HepG2 (cell line): ENCODE results near the gene MARCHF2. TPM values are rescaled to one million over a fixed set of nuclear protein-coding genes. Genes with fewer than 3 reads are reported as not detected.

Experiments
- FIP1L1 ChIP-seq: fragments of 200-400 bp; formaldehyde crosslinking; IDR thresholded peaks from 2 replicates; pipeline ENCODE4 v1.6.1; 2018; ENCODE audit warnings: low read depth, mild to moderate bottlenecking, low read length, moderate library complexity, borderline replicate concordance; ENCODE audit not compliant: insufficient read depth
- MIER3 ChIP-seq: IDR thresholded peaks from 2 replicates; pipeline ENCODE4 v1.6.1; 2016; ENCODE audit warnings: missing compliant biosample characterization, borderline replicate concordance
- NCOR1 ChIP-seq: fragments of 200-600 bp; sonication (generic); IDR thresholded peaks from 2 replicates; pipeline ENCODE4 v1.7.0; 2017; ENCODE audit warnings: antibody characterized with exemption, low read length, borderline replicate concordance
- NFYC ChIP-seq: IDR thresholded peaks from 2 replicates; pipeline ENCODE4 v1.6.1; 2016; ENCODE audit warnings: missing genetic modification reagents, missing compliant biosample characterization
- ONECUT2 ChIP-seq: sonication (generic); formaldehyde crosslinking; IDR thresholded peaks from 2 replicates; pipeline ENCODE4 v1.4.0; 2020; ENCODE audit warnings: missing genetic modification reagents
- ZNF337 ChIP-seq: sonication (generic); formaldehyde crosslinking; IDR thresholded peaks from 2 replicates; pipeline ENCODE4 v1.5.1; 2020; ENCODE audit warnings: missing genetic modification reagents, low read depth, mild to moderate bottlenecking, borderline replicate concordance
- ZNF468 ChIP-seq: sonication (generic); formaldehyde crosslinking; IDR thresholded peaks from 2 replicates; pipeline ENCODE4 v1.8.0; 2022; ENCODE audit warnings: mild to moderate bottlenecking, moderate library complexity, missing genetic modification reagents
- polyA plus RNA-seq, 8 experiments: library from polyadenylated mRNA; depleted of rRNA in 3 of 8; stranded (reverse) in 7 of 8; unstranded in 1 of 8; fragments of >200 nt; fragmentation: Illumina TruSeq in 4 of 8; extraction: Trizol in 4 of 8; gene quantifications; 2 replicates each; pipeline versions ENCODE4 v1.2.1 to v1.2.3, GENCODE V29; 2011 to 2016; ENCODE audit warnings: low read depth in 4 of 8, missing spikeins in 1 of 8, mixed read lengths in 1 of 8; ENCODE audit not compliant: insufficient read depth in 1 of 8
- total RNA-seq, 5 experiments: library from RNA; depleted of rRNA; stranded (reverse); fragments of >200 nt; fragmentation: Illumina TruSeq; extraction: Trizol; gene quantifications; 2 replicates each; pipeline ENCODE4 v1.2.3, GENCODE V29; 2016; ENCODE audit warnings: low read depth in 1 of 5
- TF ChIP-seq, protein P1 (sequence below), 2 experiments: sonication (generic) in 1 of 2; formaldehyde crosslinking in 1 of 2; IDR thresholded peaks; 2 replicates each; pipeline versions ENCODE4 v1.6.1 to v1.9.0; 2014 to 2022; ENCODE audit warnings: antibody characterized with exemption in 1 of 2, borderline replicate concordance in 1 of 2, inconsistent platforms in 1 of 2, low read depth in 1 of 2, missing genetic modification reagents in 1 of 2
- TF ChIP-seq, protein P2 (sequence below): sonication (generic); formaldehyde crosslinking; IDR thresholded peaks from 2 replicates; pipeline ENCODE4 v1.4.0; 2020; ENCODE audit warnings: missing genetic modification reagents
- TF ChIP-seq, protein P3 (sequence below): sonication (generic); formaldehyde crosslinking; IDR thresholded peaks from 2 replicates; pipeline ENCODE4 v1.4.0; 2020; ENCODE audit warnings: missing genetic modification reagents
- TF ChIP-seq, protein P4 (sequence below): sonication (generic); formaldehyde crosslinking; IDR thresholded peaks from 2 replicates; pipeline ENCODE4 v1.4.0; 2020; ENCODE audit warnings: missing genetic modification reagents

MARCHF2 gene
- total and polyA plus RNA-seq, 2 of the 13 experiments (the other 11 are each of a cell fraction or from before 2014, with no cell fraction given): 12.7 to 13.0 TPM

DNA sequence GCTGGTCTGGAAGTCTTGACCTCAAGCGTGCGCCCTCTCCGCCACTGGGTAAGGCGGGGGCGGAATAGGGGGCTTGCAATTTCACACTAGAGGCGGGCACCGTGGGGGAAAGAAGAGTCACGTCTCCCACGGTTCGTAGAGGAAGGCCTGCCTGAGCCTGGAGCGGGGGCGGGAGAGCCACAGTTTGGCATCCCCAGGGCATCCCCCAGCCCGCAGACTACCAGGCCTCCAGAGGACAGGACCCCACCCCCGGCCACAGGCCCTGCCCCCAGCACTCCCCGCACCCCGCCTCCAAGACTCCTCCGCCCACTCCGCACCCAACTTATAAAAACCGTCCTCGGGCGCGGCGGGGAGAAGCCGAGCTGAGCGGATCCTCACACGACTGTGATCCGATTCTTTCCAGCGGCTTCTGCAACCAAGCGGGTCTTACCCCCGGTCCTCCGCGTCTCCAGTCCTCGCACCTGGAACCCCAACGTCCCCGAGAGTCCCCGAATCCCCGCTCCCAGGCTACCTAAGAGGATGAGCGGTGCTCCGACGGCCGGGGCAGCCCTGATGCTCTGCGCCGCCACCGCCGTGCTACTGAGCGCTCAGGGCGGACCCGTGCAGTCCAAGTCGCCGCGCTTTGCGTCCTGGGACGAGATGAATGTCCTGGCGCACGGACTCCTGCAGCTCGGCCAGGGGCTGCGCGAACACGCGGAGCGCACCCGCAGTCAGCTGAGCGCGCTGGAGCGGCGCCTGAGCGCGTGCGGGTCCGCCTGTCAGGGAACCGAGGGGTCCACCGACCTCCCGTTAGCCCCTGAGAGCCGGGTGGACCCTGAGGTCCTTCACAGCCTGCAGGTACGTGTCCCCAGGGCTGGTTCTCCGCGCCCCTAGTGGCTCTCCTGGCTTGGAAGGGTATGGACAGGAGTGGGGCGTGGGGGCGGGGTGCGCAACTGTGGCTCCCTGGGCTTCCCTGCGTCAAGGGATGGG, 49.0 kb upstream of the MARCHF2 start, which contains the start of gene ANGPTL4 (continued):
- TF ChIP-seq, protein P1, sequence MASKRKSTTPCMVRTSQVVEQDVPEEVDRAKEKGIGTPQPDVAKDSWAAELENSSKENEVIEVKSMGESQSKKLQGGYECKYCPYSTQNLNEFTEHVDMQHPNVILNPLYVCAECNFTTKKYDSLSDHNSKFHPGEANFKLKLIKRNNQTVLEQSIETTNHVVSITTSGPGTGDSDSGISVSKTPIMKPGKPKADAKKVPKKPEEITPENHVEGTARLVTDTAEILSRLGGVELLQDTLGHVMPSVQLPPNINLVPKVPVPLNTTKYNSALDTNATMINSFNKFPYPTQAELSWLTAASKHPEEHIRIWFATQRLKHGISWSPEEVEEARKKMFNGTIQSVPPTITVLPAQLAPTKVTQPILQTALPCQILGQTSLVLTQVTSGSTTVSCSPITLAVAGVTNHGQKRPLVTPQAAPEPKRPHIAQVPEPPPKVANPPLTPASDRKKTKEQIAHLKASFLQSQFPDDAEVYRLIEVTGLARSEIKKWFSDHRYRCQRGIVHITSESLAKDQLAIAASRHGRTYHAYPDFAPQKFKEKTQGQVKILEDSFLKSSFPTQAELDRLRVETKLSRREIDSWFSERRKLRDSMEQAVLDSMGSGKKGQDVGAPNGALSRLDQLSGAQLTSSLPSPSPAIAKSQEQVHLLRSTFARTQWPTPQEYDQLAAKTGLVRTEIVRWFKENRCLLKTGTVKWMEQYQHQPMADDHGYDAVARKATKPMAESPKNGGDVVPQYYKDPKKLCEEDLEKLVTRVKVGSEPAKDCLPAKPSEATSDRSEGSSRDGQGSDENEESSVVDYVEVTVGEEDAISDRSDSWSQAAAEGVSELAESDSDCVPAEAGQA (IDR thresholded peaks at IDR 0.05; ENCODE audit: low read depth): 0 out of 2 replicates have a peak, but pooled peaks have one; percentile 27
- TF ChIP-seq, protein P1 (CRISPR knock-in tag; IDR thresholded peaks at IDR 0.05; ENCODE audit: borderline replicate concordance): no peak
- TF ChIP-seq NCOR1 (no peak), ONECUT2 (CRISPR knock-in tag) (no peak), ZNF337 (CRISPR knock-in tag) (no peak), ZNF468 (CRISPR knock-in tag) (no peak), FIP1L1 (peak; percentile 52; the same call in 1 of the 2 replicates), NFYC (CRISPR knock-in tag) (no peak), MIER3 (CRISPR knock-in tag) (peak; percentile 56; the same call in 1 of the 2 replicates)
- TF ChIP-seq, protein P2, sequence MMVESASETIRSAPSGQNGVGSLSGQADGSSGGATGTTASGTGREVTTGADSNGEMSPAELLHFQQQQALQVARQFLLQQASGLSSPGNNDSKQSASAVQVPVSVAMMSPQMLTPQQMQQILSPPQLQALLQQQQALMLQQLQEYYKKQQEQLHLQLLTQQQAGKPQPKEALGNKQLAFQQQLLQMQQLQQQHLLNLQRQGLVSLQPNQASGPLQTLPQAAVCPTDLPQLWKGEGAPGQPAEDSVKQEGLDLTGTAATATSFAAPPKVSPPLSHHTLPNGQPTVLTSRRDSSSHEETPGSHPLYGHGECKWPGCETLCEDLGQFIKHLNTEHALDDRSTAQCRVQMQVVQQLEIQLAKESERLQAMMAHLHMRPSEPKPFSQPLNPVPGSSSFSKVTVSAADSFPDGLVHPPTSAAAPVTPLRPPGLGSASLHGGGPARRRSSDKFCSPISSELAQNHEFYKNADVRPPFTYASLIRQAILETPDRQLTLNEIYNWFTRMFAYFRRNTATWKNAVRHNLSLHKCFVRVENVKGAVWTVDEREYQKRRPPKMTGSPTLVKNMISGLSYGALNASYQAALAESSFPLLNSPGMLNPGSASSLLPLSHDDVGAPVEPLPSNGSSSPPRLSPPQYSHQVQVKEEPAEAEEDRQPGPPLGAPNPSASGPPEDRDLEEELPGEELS: peak; percentile 29; the same call in 1 of the 2 replicates
- TF ChIP-seq, protein P3, sequence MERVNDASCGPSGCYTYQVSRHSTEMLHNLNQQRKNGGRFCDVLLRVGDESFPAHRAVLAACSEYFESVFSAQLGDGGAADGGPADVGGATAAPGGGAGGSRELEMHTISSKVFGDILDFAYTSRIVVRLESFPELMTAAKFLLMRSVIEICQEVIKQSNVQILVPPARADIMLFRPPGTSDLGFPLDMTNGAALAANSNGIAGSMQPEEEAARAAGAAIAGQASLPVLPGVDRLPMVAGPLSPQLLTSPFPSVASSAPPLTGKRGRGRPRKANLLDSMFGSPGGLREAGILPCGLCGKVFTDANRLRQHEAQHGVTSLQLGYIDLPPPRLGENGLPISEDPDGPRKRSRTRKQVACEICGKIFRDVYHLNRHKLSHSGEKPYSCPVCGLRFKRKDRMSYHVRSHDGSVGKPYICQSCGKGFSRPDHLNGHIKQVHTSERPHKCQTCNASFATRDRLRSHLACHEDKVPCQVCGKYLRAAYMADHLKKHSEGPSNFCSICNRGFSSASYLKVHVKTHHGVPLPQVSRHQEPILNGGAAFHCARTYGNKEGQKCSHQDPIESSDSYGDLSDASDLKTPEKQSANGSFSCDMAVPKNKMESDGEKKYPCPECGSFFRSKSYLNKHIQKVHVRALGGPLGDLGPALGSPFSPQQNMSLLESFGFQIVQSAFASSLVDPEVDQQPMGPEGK (CRISPR knock-in tag): peak; percentile 57
- TF ChIP-seq, protein P4, sequence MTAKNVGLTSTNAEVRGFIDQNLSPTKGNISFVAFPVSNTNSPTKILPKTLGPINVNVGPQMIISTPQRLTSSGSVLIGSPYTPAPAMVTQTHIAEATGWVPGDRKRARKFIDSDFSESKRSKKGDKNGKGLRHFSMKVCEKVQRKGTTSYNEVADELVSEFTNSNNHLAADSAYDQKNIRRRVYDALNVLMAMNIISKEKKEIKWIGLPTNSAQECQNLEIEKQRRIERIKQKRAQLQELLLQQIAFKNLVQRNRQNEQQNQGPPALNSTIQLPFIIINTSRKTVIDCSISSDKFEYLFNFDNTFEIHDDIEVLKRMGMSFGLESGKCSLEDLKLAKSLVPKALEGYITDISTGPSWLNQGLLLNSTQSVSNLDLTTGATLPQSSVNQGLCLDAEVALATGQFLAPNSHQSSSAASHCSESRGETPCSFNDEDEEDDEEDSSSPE (CRISPR knock-in tag): 0 out of 2 replicates have a peak, but pooled peaks have one; percentile 20
